Fibroblast of pulmonary artery (primary cell): ENCODE measurements around the gene AP3B1.

Source experiments
- DNase-seq: peaks from one replicate; pipeline ENCODE4 v3.0.0-alpha.2; 2010; ENCODE audit warnings: low read depth
- H3K4me3 ChIP-seq: replicated peaks from 2 replicates; pipeline ENCODE4 v1.5.1; 2011; ENCODE audit warnings: low read depth, mild to moderate bottlenecking, control low read depth, low read length, moderate library complexity
- TF ChIP-seq, protein P1 (sequence below): IDR thresholded peaks from 2 replicates; pipeline ENCODE4 v1.5.1; 2011; ENCODE audit warnings: mild to moderate bottlenecking, control low read depth, low read length, inconsistent platforms; ENCODE audit errors: missing control alignments

AP3B1 gene

DNA sequence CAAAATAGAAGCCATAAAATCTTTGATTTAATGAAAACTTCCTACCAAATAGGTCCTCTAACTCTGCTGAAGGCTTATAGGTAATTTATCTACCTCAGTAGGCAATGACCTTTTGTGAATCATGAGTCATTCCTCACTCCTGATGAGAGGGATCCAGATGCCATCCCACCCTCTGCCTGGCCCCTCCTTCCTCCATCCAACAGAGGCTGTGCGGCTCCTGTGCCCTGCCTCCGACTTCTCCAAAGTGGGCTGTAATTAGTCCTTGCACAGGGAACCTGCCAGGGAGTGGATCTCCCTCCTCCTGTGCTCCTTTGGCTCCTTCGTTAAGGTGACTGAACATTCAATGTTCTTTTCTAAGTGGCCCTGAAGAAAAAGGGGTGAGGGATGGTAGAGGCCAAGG lies 304.5 kb downstream of the AP3B1 start:
- no peak for DNase-seq
- TF ChIP-seq, protein P1, sequence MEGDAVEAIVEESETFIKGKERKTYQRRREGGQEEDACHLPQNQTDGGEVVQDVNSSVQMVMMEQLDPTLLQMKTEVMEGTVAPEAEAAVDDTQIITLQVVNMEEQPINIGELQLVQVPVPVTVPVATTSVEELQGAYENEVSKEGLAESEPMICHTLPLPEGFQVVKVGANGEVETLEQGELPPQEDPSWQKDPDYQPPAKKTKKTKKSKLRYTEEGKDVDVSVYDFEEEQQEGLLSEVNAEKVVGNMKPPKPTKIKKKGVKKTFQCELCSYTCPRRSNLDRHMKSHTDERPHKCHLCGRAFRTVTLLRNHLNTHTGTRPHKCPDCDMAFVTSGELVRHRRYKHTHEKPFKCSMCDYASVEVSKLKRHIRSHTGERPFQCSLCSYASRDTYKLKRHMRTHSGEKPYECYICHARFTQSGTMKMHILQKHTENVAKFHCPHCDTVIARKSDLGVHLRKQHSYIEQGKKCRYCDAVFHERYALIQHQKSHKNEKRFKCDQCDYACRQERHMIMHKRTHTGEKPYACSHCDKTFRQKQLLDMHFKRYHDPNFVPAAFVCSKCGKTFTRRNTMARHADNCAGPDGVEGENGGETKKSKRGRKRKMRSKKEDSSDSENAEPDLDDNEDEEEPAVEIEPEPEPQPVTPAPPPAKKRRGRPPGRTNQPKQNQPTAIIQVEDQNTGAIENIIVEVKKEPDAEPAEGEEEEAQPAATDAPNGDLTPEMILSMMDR = no peak
- no peak overlapping the region for H3K4me3 ChIP-seq

DNA sequence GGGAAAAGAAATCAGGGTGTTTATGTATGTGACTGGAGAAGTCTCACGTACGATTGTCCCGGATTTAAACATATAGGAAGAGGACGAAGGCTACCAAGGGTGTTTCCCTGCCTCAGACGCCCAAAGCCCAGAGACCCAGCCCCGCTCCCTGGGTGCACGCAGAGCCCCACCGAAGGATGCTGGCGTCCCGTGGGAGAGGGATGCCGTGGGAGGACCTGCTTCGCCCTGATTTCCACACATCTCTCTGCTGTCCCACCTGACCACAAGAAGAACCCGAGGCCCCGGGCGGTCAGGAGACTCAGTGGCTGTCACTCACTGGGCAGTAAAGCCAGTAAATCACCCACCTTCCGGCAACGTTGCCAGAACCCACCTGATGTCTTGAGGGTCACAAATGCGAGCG lies 306.5 kb downstream of the AP3B1 start:
- no peak for DNase-seq
- TF ChIP-seq, protein P1 = no peak
- H3K4me3 ChIP-seq = no peak overlapping the region

DNA sequence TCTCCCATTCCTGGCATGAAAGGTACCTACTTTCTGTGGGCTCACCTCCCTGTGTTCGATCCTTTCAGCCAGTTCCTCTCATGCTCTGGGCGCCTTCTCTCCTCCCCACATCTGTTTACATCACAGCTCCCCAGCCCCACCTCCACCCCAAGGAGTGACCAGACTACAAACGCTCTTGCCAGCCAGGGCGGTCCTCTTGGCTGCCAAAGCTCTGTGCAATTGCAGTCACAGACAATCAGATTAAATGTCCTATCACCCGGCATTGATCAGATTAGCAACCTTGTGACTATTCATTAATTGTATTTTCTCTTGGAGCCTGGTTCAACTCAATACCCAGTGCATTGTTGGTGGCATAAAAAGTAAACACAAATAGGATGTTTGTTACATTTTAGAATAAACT lies 307.2 kb downstream of the AP3B1 start:
- H3K4me3 ChIP-seq = no peak overlapping the region
- TF ChIP-seq, protein P1 = no peak
- no peak for DNase-seq

DNA sequence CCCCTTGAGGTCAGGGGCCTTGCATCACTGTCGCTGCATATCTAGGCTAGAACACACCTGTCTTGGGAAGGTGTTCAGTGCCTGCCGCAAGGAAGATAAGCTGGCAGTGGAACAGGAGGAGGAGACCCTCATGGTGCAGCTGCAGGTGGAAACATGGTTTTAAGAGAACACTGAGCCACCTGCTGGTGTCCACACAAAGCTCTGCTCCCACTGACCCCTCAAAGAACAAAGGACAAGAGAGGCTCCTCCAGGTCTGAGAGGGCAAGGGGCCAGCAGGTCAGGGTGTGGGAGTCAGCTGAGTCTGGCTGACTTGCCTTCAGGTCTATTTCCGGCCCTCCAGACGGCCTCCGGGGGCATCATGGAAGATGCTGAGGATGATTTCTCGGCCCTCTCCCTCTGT lies 308.2 kb downstream of the AP3B1 start:
- DNase-seq = no peak
- TF ChIP-seq, protein P1 = no peak

DNA sequence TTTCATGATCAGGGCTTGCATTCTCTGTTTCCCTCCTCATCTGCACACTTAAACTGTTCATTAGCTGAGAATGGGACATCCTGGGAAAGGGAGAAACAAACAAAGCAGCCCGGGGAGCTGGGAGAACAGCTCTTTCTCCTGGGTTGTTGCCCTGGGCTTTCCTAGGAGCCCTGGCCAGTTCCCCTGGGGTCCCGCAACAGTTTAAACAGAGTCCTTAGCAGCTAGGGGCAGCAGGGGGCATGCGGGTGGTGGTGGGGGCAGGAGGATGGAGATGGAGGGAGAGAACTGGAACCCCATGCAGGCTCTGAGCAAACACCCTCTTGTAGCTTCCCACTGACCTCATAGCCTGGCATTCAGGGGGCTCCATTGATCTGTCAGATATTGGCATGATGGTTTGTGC lies 309.3 kb downstream of the AP3B1 start:
- TF ChIP-seq, protein P1 = no peak
- H3K4me3 ChIP-seq = no peak overlapping the region
- no peak for DNase-seq

More for the DNA sequence above, 308.2 kb downstream of the AP3B1 start:
- no peak overlapping the region for H3K4me3 ChIP-seq

DNA sequence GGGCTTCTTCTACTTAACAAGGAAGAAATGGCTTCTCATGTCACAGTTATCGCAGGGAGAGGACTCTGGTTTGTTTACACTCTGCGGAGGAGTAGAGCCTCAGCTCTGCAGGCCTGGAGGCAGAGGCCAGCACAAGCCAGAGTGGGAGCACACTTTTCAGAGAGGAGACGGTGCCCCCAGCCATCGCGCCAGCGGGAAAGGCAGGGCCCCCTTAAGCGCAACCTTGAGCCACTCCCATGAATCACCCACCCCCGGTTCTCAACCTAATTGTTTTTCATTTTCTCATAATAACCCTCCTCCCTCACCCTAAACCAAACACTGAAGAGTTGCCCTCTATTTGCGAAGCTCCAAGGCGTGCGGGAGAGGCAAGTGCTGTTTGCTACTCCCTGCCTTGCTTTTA lies 309.9 kb downstream of the AP3B1 start:
- no peak for DNase-seq
- H3K4me3 ChIP-seq = no peak overlapping the region
- TF ChIP-seq, protein P1 = no peak

DNA sequence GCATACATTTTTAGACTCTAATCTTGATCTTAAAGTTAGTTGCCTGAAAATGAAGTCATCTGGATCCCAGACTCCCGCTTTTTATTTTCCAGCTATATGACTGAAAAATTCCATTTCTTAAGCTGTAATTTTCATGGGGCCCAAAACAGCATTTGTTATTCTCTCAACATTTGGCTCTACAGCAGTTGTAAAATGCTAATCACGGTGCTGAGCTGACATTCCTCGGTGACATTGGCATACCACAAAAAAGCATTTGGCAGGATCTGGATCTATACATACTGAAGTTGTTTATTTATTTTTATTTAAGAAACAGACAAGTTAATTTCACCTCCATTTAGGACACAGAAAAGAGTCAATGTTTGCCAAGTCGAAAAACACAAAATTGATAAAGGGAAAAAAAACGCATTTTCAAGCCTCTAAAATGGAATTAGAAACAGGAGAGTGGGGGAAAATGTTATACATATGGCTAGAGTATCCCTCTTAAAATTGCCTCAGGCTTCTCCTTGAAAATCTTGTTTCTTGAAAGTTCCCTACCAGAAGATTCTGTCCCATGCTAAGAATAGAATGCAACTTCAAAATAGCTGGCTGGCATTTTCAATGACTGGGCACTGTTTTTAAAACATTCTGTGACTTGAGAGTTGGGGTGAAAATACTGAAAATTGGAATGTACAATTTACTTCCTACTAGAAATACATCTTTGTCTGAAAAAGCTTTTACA lies 310.9 kb downstream of the AP3B1 start:
- DNase-seq = no peak
- no peak overlapping the region for H3K4me3 ChIP-seq
- TF ChIP-seq, protein P1 = no peak
